ENCODE results near the gene ZNF277.

The ZNF277 gene

GRCh38 chr7:112205343-112206237, 905 bp upstream of the ZNF277 start (continued):
- no peak for TF ChIP-seq PRDM4 (tag by site-specific recombination; IDR thresholded peaks at IDR 0.05)
- 0 out of 2 replicates have a peak, but pooled peaks have one; percentile 21 for TF ChIP-seq ZNF449 (tag by site-specific recombination; IDR thresholded peaks at IDR 0.05)
- TF ChIP-seq ZNF629 (tag by site-specific recombination; IDR thresholded peaks at IDR 0.05), result no peak
- no peak for TF ChIP-seq ZNF830 (tag by site-specific recombination; IDR thresholded peaks at IDR 0.05; ENCODE audit: low read depth)
- no peak for TF ChIP-seq TRIM28 (IDR thresholded peaks at IDR 0.05; ENCODE audit: borderline replicate concordance, low read length)
- TF ChIP-seq ZNF513 (tag by site-specific recombination; IDR thresholded peaks at IDR 0.05), result no peak
- 0 out of 2 replicates have a peak, but pooled peaks have one; percentile 14 for TF ChIP-seq ZNF121 (tag by site-specific recombination; IDR thresholded peaks at IDR 0.05)
- TF ChIP-seq ZNF148 (tag by site-specific recombination; IDR thresholded peaks at IDR 0.05; ENCODE audit: borderline replicate concordance), result no peak
- TF ChIP-seq ZNF585B (tag by site-specific recombination; IDR thresholded peaks at IDR 0.05), result no peak
- TF ChIP-seq ZBTB26 (tag by site-specific recombination; optimal IDR thresholded peaks at IDR 0.05), result peak; percentile 96
- no peak for TF ChIP-seq ZNF175 (tag by site-specific recombination; IDR thresholded peaks at IDR 0.05)
- TF ChIP-seq ZNF132 (tag by site-specific recombination; IDR thresholded peaks at IDR 0.05; ENCODE audit: borderline replicate concordance), result no peak
- TF ChIP-seq ZNF16 (tag by site-specific recombination; IDR thresholded peaks at IDR 0.05; ENCODE audit: low read depth), result 0 out of 2 replicates have a peak, but pooled peaks have one; percentile 18
- 0 out of 2 replicates have a peak, but pooled peaks have one; percentile 1 for TF ChIP-seq ZSCAN30 (tag by site-specific recombination; IDR thresholded peaks at IDR 0.05)
- TF ChIP-seq ZNF707 (tag by site-specific recombination; IDR thresholded peaks at IDR 0.05), result no peak
- no peak for TF ChIP-seq ZNF677 (tag by site-specific recombination; IDR thresholded peaks at IDR 0.05)
- peak; percentile 65 for TF ChIP-seq ZBTB1 (tag by site-specific recombination; IDR thresholded peaks at IDR 0.05)
- TF ChIP-seq ZNF280D (tag by site-specific recombination; IDR thresholded peaks at IDR 0.05), result no peak
- TF ChIP-seq HOXC10 (CRISPR knock-in tag; IDR thresholded peaks at IDR 0.05), result no peak
- no peak; the same call in 1 of the 2 replicates for TF ChIP-seq BCL11A (tag by site-specific recombination; IDR thresholded peaks at IDR 0.05; ENCODE audit: low read depth)
- TF ChIP-seq CTCF (tag by site-specific recombination; IDR thresholded peaks at IDR 0.05), result 0 out of 2 replicates have a peak, but pooled peaks have one; percentile 37
- peak; percentile 14; the same call in 1 of the 2 replicates for TF ChIP-seq ZNF416 (tag by site-specific recombination; IDR thresholded peaks at IDR 0.05)
- no peak for TF ChIP-seq ZNF776 (tag by site-specific recombination; IDR thresholded peaks at IDR 0.05; ENCODE audit: borderline replicate concordance)
- peak; percentile 53; the same call in 1 of the 2 replicates for TF ChIP-seq ZNF366 (tag by site-specific recombination; conservative IDR thresholded peaks at IDR 0.05)
